Measurements from ENCODE around the gene PCGF3. TPM values are rescaled to one million over a fixed set of nuclear protein-coding genes. Genes with fewer than 3 reads are reported as not detected.

Gene PCGF3
- total and polyA plus RNA-seq, 4 donors = 11.0 to 23.3 (median 14.3) TPM

DNA sequence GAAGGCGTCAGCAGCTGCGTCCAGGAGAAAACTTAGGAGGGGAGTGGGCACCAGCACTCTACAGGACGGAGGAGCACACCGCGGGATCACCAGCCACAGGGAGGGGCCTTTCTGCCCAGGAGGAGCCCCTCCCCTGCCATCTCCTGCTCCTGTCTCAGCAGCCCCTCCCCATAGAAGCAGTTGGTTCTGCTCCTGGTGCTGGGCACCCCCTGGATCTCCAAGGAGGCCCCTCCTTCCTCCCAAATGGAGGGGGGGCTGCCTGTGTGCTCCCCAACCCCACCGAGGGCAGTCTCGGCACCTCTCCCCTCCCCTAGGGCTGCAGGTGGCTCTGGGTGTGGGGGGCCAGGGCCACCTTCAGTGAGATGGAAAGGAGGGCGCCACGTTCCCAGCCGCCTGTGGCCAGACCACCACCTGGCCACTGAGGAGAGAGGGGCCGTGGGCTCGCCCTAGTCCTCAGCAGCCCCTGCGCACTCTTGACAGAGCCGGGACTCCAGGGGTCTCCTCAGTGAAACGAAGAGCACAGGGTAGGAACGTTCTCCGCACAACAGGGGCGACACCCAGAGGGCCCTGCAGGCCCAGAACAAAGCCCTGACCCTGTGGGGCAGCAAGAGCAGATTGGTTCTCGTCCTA lies 82.5 kb downstream of the PCGF3 start:
- Histone ChIP-seq H3K9ac (ENCODE audit: low read depth in 1 of 2, low read length in 2 of 2) (no peak overlapping the region), H3K27me3 (ENCODE audit: control insufficient read depth in 4 of 4, insufficient read depth in 4 of 4, low read length in 3 of 4) (peaks cover 0 to 2% (median 0%) of the 10 kb centered on the region in 4 donors), H3K9me3 (ENCODE audit: control insufficient read depth in 4 of 4, low read length in 3 of 4) (no peaks in the 10 kb centered on the region), H3K4me3 (ENCODE audit: low read depth in 1 of 3, low read length in 3 of 3) (no peak overlapping the region), H3K27ac (ENCODE audit: low read depth in 1 of 2, low read length in 2 of 2) (peak overlapping the region; percentile 58 to 86), H3K36me3 (ENCODE audit: control insufficient read depth in 4 of 4, insufficient read depth in 3 of 4, low read depth in 1 of 4, low read length in 3 of 4) (no peaks in the 10 kb centered on the region), H3K4me1 (ENCODE audit: control insufficient read depth in 4 of 4, insufficient read depth in 4 of 4, low read length in 3 of 4) (peaks cover 12 to 36% (median 27%) of the 10 kb centered on the region in 4 donors)
- TF ChIP-seq RXRA (IDR thresholded peaks at IDR 0.05) = no peak
- TF ChIP-seq, protein P1, sequence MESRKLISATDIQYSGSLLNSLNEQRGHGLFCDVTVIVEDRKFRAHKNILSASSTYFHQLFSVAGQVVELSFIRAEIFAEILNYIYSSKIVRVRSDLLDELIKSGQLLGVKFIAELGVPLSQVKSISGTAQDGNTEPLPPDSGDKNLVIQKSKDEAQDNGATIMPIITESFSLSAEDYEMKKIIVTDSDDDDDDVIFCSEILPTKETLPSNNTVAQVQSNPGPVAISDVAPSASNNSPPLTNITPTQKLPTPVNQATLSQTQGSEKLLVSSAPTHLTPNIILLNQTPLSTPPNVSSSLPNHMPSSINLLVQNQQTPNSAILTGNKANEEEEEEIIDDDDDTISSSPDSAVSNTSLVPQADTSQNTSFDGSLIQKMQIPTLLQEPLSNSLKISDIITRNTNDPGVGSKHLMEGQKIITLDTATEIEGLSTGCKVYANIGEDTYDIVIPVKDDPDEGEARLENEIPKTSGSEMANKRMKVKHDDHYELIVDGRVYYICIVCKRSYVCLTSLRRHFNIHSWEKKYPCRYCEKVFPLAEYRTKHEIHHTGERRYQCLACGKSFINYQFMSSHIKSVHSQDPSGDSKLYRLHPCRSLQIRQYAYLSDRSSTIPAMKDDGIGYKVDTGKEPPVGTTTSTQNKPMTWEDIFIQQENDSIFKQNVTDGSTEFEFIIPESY (IDR thresholded peaks at IDR 0.05) = no peak
- TF ChIP-seq SP1 (IDR thresholded peaks at IDR 0.05) = no peak
- no peak for TF ChIP-seq HNF4G (IDR thresholded peaks at IDR 0.05)
- no peak for TF ChIP-seq YY1 (IDR thresholded peaks at IDR 0.05)
- DNase-seq (ENCODE audit: low spot score) = no peak
- 92% methylated on average over 19 of the region's 19 CpGs for WGBS

DNA sequence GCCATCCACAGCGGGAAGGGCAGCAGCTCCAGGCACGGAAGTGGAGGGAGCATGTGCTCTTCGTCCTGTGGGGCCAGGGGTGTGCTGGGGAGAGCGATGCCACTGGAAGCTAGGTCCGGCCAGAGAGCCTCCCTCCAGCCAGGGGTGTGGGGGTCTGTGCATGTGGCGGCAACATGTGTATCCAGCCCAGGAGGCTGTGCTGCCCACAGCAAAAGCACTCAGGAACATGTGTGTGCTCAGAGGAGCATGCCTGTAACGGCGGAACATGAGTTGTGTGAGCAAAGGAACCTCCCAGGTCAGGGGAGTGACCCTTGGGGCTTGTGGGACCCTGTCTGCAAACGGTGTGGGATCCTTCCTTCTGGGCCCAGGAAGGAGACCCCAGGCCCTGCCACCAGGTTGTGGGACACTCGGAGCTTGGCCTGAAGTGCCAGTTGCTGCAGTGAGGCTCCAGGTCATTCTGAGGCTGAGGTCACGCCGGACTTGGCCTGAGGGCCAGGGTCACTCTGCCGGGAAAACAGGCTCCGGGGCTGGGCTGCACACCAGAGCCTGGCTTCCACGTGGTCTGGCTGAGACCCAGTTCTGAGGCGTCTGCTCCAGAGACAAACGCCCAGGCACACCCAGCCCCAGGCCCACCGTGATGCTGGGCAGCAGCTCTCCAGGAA lies 83.1 kb downstream of the PCGF3 start:
- DNase-seq (ENCODE audit: low spot score) = no peak
- TF ChIP-seq, protein P2, sequence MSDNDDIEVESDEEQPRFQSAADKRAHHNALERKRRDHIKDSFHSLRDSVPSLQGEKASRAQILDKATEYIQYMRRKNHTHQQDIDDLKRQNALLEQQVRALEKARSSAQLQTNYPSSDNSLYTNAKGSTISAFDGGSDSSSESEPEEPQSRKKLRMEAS (IDR thresholded peaks at IDR 0.05) = peak; percentile 91
- peak; percentile 56 for TF ChIP-seq YY1 (IDR thresholded peaks at IDR 0.05)
- TF ChIP-seq SP1 (IDR thresholded peaks at IDR 0.05) = peak; percentile 83
- no peak for TF ChIP-seq FOXA1 (IDR thresholded peaks at IDR 0.05)
- TF ChIP-seq, protein P1 (IDR thresholded peaks at IDR 0.05) = no peak
- peak; percentile 90 for TF ChIP-seq NR2F2 (IDR thresholded peaks at IDR 0.05)
- TF ChIP-seq TAF1 (conservative IDR thresholded peaks at IDR 0.05) = no peak
- peak; percentile 83 to 87 for TF ChIP-seq HNF4A (conservative IDR thresholded peaks at IDR 0.05)
- TF ChIP-seq RXRA (IDR thresholded peaks at IDR 0.05) = peak; percentile 99
- TF ChIP-seq HNF4G (IDR thresholded peaks at IDR 0.05) = no peak
- peak in 1 of 2 donors; percentile 88 for TF ChIP-seq EGR1 (IDR thresholded peaks at IDR 0.05; ENCODE audit: low read depth in 2 of 2)
- TF ChIP-seq RAD21 (IDR thresholded peaks at IDR 0.05) = peak in 1 of 2 donors; percentile 33
- TF ChIP-seq, protein P3, sequence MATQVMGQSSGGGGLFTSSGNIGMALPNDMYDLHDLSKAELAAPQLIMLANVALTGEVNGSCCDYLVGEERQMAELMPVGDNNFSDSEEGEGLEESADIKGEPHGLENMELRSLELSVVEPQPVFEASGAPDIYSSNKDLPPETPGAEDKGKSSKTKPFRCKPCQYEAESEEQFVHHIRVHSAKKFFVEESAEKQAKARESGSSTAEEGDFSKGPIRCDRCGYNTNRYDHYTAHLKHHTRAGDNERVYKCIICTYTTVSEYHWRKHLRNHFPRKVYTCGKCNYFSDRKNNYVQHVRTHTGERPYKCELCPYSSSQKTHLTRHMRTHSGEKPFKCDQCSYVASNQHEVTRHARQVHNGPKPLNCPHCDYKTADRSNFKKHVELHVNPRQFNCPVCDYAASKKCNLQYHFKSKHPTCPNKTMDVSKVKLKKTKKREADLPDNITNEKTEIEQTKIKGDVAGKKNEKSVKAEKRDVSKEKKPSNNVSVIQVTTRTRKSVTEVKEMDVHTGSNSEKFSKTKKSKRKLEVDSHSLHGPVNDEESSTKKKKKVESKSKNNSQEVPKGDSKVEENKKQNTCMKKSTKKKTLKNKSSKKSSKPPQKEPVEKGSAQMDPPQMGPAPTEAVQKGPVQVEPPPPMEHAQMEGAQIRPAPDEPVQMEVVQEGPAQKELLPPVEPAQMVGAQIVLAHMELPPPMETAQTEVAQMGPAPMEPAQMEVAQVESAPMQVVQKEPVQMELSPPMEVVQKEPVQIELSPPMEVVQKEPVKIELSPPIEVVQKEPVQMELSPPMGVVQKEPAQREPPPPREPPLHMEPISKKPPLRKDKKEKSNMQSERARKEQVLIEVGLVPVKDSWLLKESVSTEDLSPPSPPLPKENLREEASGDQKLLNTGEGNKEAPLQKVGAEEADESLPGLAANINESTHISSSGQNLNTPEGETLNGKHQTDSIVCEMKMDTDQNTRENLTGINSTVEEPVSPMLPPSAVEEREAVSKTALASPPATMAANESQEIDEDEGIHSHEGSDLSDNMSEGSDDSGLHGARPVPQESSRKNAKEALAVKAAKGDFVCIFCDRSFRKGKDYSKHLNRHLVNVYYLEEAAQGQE (IDR thresholded peaks at IDR 0.05) = peak; percentile 71
- H3K4me1 ChIP-seq (ENCODE audit: control insufficient read depth in 4 of 4, insufficient read depth in 4 of 4, low read length in 3 of 4) = peaks cover 12 to 29% (median 24%) of the 10 kb centered on the region in 4 donors
- no peaks in the 10 kb centered on the region for H3K36me3 ChIP-seq (ENCODE audit: control insufficient read depth in 4 of 4, insufficient read depth in 3 of 4, low read depth in 1 of 4, low read length in 3 of 4)
- peaks cover 0 to 4% (median 0%) of the 10 kb centered on the region in 4 donors for H3K27me3 ChIP-seq (ENCODE audit: control insufficient read depth in 4 of 4, insufficient read depth in 4 of 4, low read length in 3 of 4)
- H3K9me3 ChIP-seq (ENCODE audit: control insufficient read depth in 4 of 4, low read length in 3 of 4) = no peaks in the 10 kb centered on the region
- H3K4me3 ChIP-seq (ENCODE audit: low read depth in 1 of 3, low read length in 3 of 3) = no peak overlapping the region
- H3K9ac ChIP-seq (ENCODE audit: low read depth in 1 of 2, low read length in 2 of 2) = no peak overlapping the region
- peak overlapping the region; percentile 82 to 86 for H3K27ac ChIP-seq (ENCODE audit: low read depth in 1 of 2, low read length in 2 of 2)
- 37% methylated on average over 18 of the region's 18 CpGs for WGBS
